Fibroblast of villous mesenchyme (primary cell): ENCODE results near the gene REM1. TPM values are rescaled to one million over a fixed set of nuclear protein-coding genes. Genes with fewer than 3 reads are reported as not detected.
"Not testable (repeated sequence)": the region's sequence is repeated elsewhere in the genome, so short reads cannot be mapped to it uniquely, and the experiment has no call there.

Experiments used
- DNase-seq: peaks from one replicate; pipeline ENCODE4 v3.0.0-alpha.2; 2010; ENCODE audit warnings: low read depth
- H3K4me3 ChIP-seq: 2 replicates; pipeline ENCODE4 v1.5.1; 2011; ENCODE audit warnings: low read depth, mild to moderate bottlenecking, low read length
- total RNA-seq: library from RNA; depleted of rRNA; stranded (reverse); fragments of >200 nt; gene quantifications from 2 replicates; pipeline ENCODE4 v1.2.3, GENCODE V29; 2012
- TF ChIP-seq, protein P1 (sequence below): IDR thresholded peaks from 2 replicates; pipeline ENCODE4 v1.5.1; 2012; ENCODE audit warnings: low read depth, mild to moderate bottlenecking, low read length; ENCODE audit not compliant: insufficient read depth

The REM1 gene
- total RNA-seq, 1 donor: not detected

DNA sequence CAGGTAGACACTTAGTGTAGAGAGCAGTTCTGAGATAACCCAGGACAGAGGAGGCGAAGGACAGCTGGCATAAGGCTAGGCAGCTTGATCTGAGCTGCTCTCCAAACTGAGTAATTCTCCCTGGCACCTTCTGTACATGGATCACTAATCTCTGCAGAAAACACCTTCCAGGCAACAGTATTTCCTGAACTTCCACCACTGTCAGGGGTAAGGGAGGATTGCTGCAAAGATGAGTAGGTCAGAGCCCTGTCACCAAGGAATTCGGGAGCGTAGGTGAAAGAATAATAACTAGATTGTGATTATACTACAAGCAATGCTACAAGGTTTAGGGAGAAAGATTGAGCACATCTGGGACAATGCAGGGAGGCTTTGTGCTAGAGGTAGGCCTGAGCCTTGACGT is 41.1 kb downstream of the REM1 start:
- DNase-seq: no peak
- TF ChIP-seq, protein P1, sequence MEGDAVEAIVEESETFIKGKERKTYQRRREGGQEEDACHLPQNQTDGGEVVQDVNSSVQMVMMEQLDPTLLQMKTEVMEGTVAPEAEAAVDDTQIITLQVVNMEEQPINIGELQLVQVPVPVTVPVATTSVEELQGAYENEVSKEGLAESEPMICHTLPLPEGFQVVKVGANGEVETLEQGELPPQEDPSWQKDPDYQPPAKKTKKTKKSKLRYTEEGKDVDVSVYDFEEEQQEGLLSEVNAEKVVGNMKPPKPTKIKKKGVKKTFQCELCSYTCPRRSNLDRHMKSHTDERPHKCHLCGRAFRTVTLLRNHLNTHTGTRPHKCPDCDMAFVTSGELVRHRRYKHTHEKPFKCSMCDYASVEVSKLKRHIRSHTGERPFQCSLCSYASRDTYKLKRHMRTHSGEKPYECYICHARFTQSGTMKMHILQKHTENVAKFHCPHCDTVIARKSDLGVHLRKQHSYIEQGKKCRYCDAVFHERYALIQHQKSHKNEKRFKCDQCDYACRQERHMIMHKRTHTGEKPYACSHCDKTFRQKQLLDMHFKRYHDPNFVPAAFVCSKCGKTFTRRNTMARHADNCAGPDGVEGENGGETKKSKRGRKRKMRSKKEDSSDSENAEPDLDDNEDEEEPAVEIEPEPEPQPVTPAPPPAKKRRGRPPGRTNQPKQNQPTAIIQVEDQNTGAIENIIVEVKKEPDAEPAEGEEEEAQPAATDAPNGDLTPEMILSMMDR: no peak
- peak overlapping the region; percentile 99 for H3K4me3 ChIP-seq

DNA sequence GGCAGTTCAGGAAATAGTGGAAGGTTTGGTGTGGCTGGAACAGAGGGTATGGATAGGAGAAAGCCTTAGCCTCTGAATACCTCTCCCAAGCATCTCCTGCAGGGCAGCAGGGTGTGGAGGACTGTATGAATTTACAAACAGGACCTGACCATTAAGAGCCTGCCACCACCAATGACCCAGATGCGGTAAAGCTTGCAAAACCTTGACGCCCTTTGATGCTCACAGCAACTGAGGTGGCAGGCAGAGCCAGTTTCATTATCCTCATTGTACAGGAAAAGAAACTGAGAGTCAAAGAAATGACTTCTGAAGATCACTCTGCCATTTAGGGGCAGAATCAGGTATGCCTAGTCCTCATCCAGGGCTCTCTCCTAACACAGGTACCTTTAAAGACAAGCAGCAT is 41.6 kb downstream of the REM1 start:
- no peak overlapping the region for H3K4me3 ChIP-seq
- no peak for DNase-seq
- TF ChIP-seq, protein P1: no peak

DNA sequence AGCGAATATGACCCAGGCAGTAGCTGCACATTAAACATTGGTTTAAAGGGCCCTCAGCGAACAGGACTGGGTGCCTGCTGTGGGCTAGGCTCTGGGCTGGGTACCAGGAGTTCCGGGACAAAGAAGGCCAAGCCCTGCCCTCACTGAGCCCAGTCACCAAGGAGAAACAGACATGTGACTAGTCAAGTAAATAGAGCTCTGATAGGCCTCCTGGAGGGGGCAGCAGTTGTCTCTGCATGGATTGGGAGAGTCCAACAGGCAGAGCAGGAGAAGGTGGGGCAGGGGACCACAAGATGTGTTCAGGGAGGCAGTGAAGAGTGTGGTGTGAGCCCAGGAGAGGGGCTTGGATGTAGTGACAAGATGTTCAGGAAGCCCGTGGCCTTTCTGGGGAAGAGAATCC is 42.3 kb downstream of the REM1 start:
- DNase-seq: peak; percentile 67
- H3K4me3 ChIP-seq: no peak overlapping the region
- TF ChIP-seq, protein P1: peak; percentile 32

DNA sequence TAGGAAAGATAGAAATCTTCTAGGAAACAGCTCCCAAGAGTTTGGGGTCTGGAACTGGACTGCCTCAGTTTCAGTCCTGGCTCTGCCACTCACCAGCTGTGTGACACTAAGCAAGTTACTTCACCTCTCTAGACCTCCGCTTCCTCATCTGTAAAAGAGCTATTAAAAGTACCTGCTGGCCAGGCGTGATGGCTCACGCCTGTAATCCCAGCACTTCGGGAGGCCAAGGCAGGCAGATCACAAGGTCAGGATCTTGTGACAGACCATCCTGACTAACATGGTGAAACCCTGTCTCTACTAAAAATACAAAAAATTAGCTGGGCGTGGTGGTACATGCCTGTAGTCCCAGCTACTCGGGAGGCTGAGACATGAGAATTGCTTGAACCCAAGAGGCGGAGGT is 46.2 kb downstream of the REM1 start:
- H3K4me3 ChIP-seq, DNase-seq: not testable (repeated sequence)

DNA sequence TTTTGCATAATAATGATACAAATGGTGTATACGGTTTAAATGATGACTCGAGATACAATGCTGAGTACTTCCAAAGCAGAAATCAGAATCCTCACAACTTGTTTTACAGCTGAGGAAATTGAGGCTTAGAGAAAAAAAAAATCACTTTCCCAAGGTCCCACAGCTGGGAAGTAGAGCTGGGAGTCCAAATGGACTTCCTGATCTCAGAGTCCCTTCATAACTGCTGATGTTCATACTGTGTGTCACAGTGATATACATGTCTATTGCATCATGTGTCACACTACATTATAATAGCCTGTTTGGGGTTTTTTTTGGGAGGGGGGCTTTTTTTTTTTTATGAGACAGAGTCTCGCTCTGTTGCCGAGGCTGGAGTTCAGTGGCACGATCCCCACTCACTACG is 47.6 kb downstream of the REM1 start:
- DNase-seq: no peak
- H3K4me3 ChIP-seq: no peak overlapping the region
- TF ChIP-seq, protein P1: no peak

DNA sequence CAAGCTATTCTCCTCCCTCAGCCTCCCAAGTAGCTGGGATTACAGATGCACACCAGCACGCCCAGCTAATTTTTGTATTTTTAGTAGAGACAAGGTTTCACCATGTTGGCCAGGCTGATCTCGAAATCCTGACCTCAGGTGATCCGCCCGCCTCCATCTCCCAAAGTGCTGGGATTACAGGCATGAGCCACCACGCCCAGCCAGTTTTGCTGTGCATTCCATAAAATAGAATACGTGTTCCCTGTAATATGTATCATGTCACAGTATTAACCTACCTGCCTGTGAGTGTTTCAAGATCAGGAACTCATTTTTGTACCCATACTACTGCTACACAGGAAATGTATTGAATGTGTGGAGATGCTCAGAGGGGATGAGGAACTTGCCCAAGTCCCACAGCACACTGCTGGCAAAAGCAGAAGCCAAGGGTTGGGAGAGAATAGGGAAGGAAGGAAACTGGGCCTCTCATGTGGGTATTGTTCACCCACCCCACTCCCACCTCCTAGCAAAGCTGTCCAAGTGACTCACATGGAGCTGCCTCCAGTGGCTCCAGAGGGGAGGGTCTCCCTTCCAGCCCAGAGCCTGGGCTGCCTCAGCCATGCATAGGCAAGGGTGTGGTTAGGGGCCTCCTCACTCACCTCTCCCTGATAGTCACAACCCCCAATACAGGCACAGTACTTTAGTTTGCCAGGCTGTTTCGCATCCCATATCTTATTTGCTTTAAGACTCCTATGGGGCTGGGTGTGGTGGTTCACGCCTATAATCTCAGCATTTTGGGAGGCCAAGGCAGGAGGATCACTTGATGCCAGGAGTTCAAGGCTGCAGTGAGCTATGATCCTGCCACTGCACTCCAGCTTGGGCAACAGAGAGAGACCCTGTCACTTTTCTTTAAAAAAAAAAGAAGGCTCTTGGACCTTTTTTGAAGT is 48.5 kb downstream of the REM1 start:
- TF ChIP-seq, protein P1: no peak

DNA sequence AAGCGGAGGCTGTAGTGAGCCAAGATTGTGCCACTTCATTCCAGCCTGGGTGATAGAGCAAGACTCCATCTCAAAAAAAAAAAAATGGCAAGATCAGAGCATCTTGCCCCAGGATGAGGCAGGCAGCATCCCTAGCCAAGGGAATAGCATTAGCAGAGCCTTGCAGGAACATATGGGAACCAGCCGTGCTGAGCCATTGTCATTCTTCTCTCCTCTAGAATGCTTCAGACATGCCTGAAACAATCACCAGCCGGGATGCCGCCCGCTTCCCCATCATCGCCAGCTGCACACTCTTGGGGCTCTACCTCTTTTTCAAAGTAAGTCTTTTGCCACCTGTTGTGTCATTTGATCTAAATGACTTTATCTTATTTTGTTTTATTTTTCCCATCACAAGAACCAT is 52.2 kb downstream of the REM1 start:
- no peak for DNase-seq
- TF ChIP-seq, protein P1: no peak
- H3K4me3 ChIP-seq: no peak overlapping the region

More for the DNA sequence above, 48.5 kb downstream of the REM1 start:
- no peak overlapping the region for H3K4me3 ChIP-seq
- no peak for DNase-seq

Other genes with a start within 250 kb of the REM1 start
- not detected in 2 replicates for gene DEFB115, start 217.6 kb upstream of the REM1 start, total RNA-seq
- gene DEFB116, start 166.7 kb upstream of the REM1 start, total RNA-seq: not detected in 2 replicates
- not detected in 2 replicates for gene DEFB118, start 106.7 kb upstream of the REM1 start, total RNA-seq
- gene DEFB119, start 84.7 kb upstream of the REM1 start, total RNA-seq: not detected in 2 replicates
- gene DEFB121, start 69.1 kb upstream of the REM1 start, total RNA-seq: not detected in 2 replicates
- gene DEFB123, start 34.7 kb upstream of the REM1 start, total RNA-seq: not detected in 2 replicates
- not detected in 2 replicates for gene DEFB124, start 161 bp upstream of the REM1 start, total RNA-seq
- gene HM13, start 39.2 kb downstream of the REM1 start, total RNA-seq: 70.5 and 91.1 TPM in 2 replicates
- 18.0 and 27.2 TPM in 2 replicates for gene ID1, start 130.0 kb downstream of the REM1 start, total RNA-seq
- not detected in 2 replicates for gene COX4I2, start 162.6 kb downstream of the REM1 start, total RNA-seq
- gene BCL2L1, start 247.6 kb downstream of the REM1 start, total RNA-seq: 82.8 and 113 TPM in 2 replicates